Prostate gland (tissue), 2 donors: Measurements from ENCODE around the gene SELE. TPM values are rescaled to one million over a fixed set of nuclear protein-coding genes. Genes with fewer than 3 reads are reported as not detected.

Source experiments
- DNase-seq: peaks from one replicate; pipeline ENCODE4 v3.0.0-alpha.2; 2019; ENCODE audit warnings: low spot score
- H3K27ac ChIP-seq, 2 donors: fragments of 200-600 bp; sonication (generic); 2 replicates each; pipeline ENCODE4 v1.5.1; 2017 to 2019
- H3K27me3 ChIP-seq: fragments of 200-600 bp; sonication (generic); replicated peaks from 2 replicates; pipeline ENCODE4 v1.5.1; 2019; ENCODE audit not compliant: insufficient read depth
- H3K36me3 ChIP-seq, 2 donors: fragments of 200-600 bp; sonication (generic); 1 replicate in 1 of 2; 2 replicates in 1 of 2; pipeline versions ENCODE4 v1.5.1 to v1.8.1; 2017 to 2019
- H3K4me1 ChIP-seq: fragments of 200-600 bp; sonication (generic); replicated peaks from 2 replicates; pipeline ENCODE4 v1.5.1; 2019
- H3K4me3 ChIP-seq, 2 donors: fragments of 200-600 bp; sonication (generic); 2 replicates each; pipeline ENCODE4 v1.5.1; 2017 to 2019
- H3K9me3 ChIP-seq: fragments of 200-600 bp; sonication (generic); 2 replicates; pipeline ENCODE4 v1.5.1; 2017
- POLR2A ChIP-seq: fragments of 450-650 bp; IDR thresholded peaks from one replicate; pipeline ENCODE4 v1.6.1; 2016; ENCODE audit warnings: antibody characterized with exemption, mild to moderate bottlenecking
- POLR2AphosphoS5 ChIP-seq: sonication (generic); formaldehyde crosslinking; IDR thresholded peaks from one replicate; pipeline ENCODE4 v1.6.1; 2017; ENCODE audit warnings: antibody characterized with exemption
- WGBS: methylation state at CpG from one replicate; pipeline ENCODE4 v1.1.5; 2018; 5-methylcytosine and 5-hydroxymethylcytosine counted together
- intact Hi-C: fragments of 100-400 bp; cut with DNase I; formaldehyde crosslinking; loops from one replicate; pipeline ENCODE4 v1.14.2; 2022
- total RNA-seq, 2 donors: library from RNA; depleted of rRNA; stranded (reverse); fragments of >200 nt; gene quantifications; one replicate each; pipeline ENCODE4 v1.1.0, GENCODE V29; 2016
- TF ChIP-seq, protein P1 (sequence below), 4 experiments: fragments of 200-600 bp in 2 of 4; fragments of 450-650 bp in 2 of 4; sonication (generic) in 2 of 4; IDR thresholded peaks; 1 replicate in 3 of 4; 2 replicates in 1 of 4; pipeline ENCODE4 v1.5.1; 2016 to 2019; ENCODE audit warnings: antibody characterized with exemption in 4 of 4, mild to moderate bottlenecking in 2 of 4, moderate library complexity in 2 of 4

The SELE gene, protein sequence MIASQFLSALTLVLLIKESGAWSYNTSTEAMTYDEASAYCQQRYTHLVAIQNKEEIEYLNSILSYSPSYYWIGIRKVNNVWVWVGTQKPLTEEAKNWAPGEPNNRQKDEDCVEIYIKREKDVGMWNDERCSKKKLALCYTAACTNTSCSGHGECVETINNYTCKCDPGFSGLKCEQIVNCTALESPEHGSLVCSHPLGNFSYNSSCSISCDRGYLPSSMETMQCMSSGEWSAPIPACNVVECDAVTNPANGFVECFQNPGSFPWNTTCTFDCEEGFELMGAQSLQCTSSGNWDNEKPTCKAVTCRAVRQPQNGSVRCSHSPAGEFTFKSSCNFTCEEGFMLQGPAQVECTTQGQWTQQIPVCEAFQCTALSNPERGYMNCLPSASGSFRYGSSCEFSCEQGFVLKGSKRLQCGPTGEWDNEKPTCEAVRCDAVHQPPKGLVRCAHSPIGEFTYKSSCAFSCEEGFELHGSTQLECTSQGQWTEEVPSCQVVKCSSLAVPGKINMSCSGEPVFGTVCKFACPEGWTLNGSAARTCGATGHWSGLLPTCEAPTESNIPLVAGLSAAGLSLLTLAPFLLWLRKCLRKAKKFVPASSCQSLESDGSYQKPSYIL
- 1 to 10 TPM; 1.7 to 3.0 TPM for total RNA-seq

DNA sequence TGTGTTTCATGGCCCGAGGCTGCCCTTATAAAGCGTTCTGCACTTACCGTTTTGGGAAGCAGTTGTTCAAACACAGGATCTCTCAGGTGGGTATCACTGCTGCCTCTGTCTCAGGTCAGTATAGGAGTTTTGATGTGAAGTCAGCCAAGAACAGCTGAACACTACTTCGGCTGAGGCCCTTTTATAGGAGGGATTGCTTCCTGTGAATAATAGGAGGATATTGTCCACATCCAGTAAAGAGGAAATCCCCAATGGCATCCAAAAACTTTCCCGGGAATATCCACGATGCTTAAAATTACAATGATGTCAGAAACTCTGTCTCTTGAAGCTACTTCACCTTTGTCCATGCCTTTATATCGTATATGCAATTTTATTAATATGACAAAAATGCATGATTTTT, at the start of gene SELE:
TSS of gene SELE (minus strand) at position 156 of the 400 bp plus-strand sequence. CDS start 467 bp downstream, outside the sequence.
- 46% methylated on average over 7 of the region's 7 CpGs for WGBS
- TF ChIP-seq POLR2AphosphoS5 (no peak), POLR2A (no peak)
- TF ChIP-seq, protein P1, sequence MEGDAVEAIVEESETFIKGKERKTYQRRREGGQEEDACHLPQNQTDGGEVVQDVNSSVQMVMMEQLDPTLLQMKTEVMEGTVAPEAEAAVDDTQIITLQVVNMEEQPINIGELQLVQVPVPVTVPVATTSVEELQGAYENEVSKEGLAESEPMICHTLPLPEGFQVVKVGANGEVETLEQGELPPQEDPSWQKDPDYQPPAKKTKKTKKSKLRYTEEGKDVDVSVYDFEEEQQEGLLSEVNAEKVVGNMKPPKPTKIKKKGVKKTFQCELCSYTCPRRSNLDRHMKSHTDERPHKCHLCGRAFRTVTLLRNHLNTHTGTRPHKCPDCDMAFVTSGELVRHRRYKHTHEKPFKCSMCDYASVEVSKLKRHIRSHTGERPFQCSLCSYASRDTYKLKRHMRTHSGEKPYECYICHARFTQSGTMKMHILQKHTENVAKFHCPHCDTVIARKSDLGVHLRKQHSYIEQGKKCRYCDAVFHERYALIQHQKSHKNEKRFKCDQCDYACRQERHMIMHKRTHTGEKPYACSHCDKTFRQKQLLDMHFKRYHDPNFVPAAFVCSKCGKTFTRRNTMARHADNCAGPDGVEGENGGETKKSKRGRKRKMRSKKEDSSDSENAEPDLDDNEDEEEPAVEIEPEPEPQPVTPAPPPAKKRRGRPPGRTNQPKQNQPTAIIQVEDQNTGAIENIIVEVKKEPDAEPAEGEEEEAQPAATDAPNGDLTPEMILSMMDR (IDR thresholded peaks at IDR 0.05) = no peak
- no peak within 1 kb of the TSS for H3K27ac ChIP-seq
- intact Hi-C loops = no loop called here
- no peaks in the 10 kb centered on the region for H3K36me3 ChIP-seq
- no peak for DNase-seq
- no peaks in the 10 kb centered on the region for H3K4me1 ChIP-seq
- no peak within 1 kb of the TSS for H3K4me3 ChIP-seq
- no peaks in the 10 kb centered on the region for H3K9me3 ChIP-seq
- no peaks in the 10 kb centered on the region for H3K27me3 ChIP-seq

DNA sequence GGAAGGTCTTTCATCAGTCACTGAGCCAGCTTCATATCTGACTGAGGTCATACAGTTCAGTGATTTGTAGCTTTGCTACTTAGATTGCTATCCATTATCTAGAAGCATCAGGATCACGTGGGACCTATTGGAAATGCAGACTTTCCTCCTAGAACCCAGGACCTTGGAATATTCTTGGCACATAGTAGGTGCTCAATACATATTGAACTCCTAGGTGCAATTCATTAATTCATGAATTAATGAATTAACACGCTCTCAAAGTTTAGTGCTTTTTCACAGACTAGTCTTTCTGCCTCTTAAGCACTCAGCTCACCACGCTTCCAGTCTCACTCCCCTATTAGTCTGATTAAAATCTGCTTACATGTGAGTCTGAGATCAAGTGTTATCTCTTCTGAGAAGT, 48.7 kb upstream of the SELE start:
- Histone ChIP-seq H3K4me3 (no peak overlapping the region), H3K4me1 (peaks cover 3% of the 10 kb centered on the region), H3K27me3 (no peaks in the 10 kb centered on the region), H3K9me3 (no peaks in the 10 kb centered on the region), H3K36me3 (no peaks in the 10 kb centered on the region), H3K27ac (no peak overlapping the region)
- TF ChIP-seq POLR2A (no peak), POLR2AphosphoS5 (no peak)
- TF ChIP-seq, protein P1 (IDR thresholded peaks at IDR 0.05) = no peak
- no peak for DNase-seq
- 60% methylated on average over 3 of the region's 3 CpGs for WGBS
- intact Hi-C loops = no loop called here

DNA sequence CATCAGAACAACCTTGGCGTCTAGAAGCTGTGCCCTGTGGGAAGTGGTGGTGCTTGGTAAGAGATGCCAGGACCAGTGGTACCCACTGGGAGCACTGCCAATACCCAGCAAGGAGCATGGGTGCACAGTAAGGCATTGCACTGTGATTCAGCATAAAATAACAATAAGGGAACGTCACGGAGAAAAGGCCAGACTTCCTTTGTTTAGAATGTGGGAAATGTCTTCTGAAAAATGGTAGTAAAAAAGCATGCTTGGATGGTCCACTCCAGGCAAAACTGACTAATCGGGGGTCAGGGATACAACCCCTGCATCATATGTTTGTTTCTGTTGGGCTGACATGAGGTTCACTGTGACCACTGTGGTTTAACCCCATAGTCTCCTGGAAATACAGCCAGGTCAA, 46.1 kb upstream of the SELE start:
- intact Hi-C loops = no loop called here
- TF ChIP-seq, protein P1 (IDR thresholded peaks at IDR 0.05) = no peak
- TF ChIP-seq POLR2A (no peak), POLR2AphosphoS5 (no peak)
- no peak overlapping the region for H3K27ac ChIP-seq

DNA sequence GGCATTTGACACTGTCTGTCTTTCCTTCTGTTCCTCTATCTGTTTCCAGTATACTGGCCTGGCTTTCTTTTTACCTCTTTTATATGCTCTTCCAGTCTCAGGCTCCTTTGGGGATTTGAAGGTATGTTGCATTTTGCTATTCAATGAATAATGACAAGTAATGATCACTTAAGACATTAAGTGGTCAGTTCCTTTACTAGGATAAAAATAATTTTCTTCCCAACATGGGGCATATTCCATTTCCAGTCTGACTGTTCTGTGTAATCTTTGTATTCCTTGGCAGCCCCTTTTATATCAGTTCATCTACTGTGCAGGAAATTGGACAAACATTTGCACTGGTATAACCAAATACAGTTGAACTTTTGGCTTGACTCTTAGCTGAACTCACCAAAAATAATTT, 45.3 kb upstream of the SELE start:
- Histone ChIP-seq H3K4me3 (no peak overlapping the region), H3K9me3 (no peaks in the 10 kb centered on the region), H3K36me3 (no peaks in the 10 kb centered on the region), H3K27me3 (no peaks in the 10 kb centered on the region), H3K27ac (no peak overlapping the region), H3K4me1 (peaks cover 3% of the 10 kb centered on the region)
- TF ChIP-seq POLR2A = no peak
- TF ChIP-seq POLR2AphosphoS5 = no peak
- DNase-seq = no peak
- intact Hi-C loops = no loop called here

More for the DNA sequence above, 46.1 kb upstream of the SELE start:
- H3K4me3 ChIP-seq = no peak overlapping the region
- 28% methylated on average over 4 of the region's 4 CpGs for WGBS
- no peaks in the 10 kb centered on the region for H3K27me3 ChIP-seq
- H3K4me1 ChIP-seq = peaks cover 3% of the 10 kb centered on the region
- DNase-seq = no peak
- H3K36me3 ChIP-seq = no peaks in the 10 kb centered on the region
- H3K9me3 ChIP-seq = no peaks in the 10 kb centered on the region

DNA sequence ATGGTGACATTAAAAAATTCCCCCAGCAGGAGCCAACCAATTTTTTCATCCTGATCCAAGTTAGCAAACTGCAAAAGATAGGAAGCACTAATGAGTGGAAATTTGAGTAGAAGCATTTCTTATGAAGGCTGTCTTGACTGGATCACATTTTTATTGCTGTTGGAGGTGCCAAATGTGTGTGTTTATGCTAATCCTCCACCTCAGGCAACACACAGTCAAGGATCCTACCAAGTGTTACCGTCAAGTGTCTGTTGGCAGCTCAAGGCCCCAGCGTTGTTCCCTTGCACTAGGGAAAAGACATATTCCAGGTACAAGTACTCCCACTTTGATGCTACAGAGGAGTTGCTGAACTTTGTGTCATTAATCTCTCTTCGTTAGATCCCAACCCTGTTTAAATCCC, 42.6 kb upstream of the SELE start:
- Histone ChIP-seq H3K27me3 (no peaks in the 10 kb centered on the region), H3K4me3 (no peak overlapping the region), H3K9me3 (no peaks in the 10 kb centered on the region), H3K27ac (no peak overlapping the region), H3K4me1 (peaks cover 3% of the 10 kb centered on the region), H3K36me3 (no peaks in the 10 kb centered on the region)
- WGBS = 38% methylated on average over 3 of the region's 3 CpGs
- no peak for TF ChIP-seq POLR2AphosphoS5
- TF ChIP-seq, protein P1 (IDR thresholded peaks at IDR 0.05) = no peak
- intact Hi-C loops = no loop called here
- DNase-seq = no peak
